Astrocyte (in vitro differentiated cells and primary cell): ENCODE results near the gene L3MBTL4.

Experiments
- EZH2 ChIP-seq: IDR thresholded peaks from 2 replicates; pipeline ENCODE4 v1.6.1; 2012; ENCODE audit warnings: mild to moderate bottlenecking, low read length, inconsistent platforms; ENCODE audit not compliant: insufficient read depth
- TF ChIP-seq, protein P1 (sequence below): IDR thresholded peaks from 2 replicates; pipeline ENCODE4 v1.5.1; 2011; ENCODE audit warnings: low read depth, mild to moderate bottlenecking, inconsistent platforms, low read length, moderate library complexity; ENCODE audit not compliant: insufficient read depth

DNA sequence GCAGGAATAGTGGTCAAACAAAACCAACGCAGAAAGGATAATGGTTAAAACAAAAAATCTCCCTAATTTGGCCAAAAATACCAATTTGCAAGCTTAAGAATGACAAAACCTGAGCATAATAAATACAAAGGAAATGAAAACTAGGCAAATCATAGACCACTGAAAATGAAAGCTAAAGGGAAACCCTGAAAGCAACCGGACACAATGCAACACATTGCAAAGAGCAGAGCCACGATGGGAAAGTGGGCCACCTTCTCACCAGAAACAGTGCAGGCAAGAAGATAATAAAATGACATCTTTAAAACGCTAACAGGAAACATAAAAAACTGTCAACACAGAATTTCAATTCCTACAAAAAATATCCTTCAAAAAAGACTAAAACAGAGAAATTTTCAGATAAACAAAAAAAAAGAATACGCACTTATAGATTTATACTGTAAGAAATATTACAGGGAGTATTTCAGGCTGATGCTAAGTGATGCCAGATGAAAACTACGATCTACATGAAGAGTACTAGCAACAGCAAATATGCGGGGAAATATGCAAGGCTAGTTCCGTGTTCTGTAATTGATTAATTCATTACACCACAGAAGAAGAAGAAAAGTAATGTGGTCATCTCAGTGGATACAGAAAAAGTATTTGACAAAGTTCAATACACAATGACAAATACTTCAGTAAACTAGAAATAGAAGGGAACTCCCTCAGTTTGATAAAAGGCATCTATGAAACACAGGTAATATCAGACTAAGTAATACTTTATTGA is 239.5 kb downstream of the L3MBTL4 start:
- TF ChIP-seq, protein P1, sequence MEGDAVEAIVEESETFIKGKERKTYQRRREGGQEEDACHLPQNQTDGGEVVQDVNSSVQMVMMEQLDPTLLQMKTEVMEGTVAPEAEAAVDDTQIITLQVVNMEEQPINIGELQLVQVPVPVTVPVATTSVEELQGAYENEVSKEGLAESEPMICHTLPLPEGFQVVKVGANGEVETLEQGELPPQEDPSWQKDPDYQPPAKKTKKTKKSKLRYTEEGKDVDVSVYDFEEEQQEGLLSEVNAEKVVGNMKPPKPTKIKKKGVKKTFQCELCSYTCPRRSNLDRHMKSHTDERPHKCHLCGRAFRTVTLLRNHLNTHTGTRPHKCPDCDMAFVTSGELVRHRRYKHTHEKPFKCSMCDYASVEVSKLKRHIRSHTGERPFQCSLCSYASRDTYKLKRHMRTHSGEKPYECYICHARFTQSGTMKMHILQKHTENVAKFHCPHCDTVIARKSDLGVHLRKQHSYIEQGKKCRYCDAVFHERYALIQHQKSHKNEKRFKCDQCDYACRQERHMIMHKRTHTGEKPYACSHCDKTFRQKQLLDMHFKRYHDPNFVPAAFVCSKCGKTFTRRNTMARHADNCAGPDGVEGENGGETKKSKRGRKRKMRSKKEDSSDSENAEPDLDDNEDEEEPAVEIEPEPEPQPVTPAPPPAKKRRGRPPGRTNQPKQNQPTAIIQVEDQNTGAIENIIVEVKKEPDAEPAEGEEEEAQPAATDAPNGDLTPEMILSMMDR = no peak
- TF ChIP-seq EZH2 = no peak
